Measurements from ENCODE around the gene LETM1.

DNA sequence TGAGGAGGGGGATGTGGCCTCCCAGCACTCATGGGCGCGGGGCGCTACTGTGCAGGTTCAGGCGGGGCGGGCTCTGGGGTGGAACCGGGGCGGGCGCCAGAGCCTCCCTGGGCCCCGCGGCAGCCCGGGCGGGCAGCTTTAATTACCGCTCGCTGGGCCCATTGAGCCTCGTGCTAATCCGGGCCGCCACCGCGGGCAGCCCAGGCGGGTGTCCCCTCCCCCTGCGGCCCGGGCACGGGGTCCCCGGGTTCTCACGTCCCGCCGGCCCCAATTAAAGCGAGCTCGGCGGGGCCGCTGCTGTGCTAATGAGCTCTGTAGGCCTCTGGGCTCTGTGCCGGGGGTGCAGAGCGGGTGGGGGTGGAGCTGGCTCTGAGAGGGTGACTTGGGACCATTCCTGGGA lies 85.7 kb downstream of the LETM1 start:
- no peak for TF ChIP-seq CTCF (IDR thresholded peaks at IDR 0.05)
- TF ChIP-seq POLR2A (IDR thresholded peaks at IDR 0.05): no peak
- no peak for TF ChIP-seq EP300 (IDR thresholded peaks at IDR 0.05)
- TF ChIP-seq POLR2AphosphoS5 (IDR thresholded peaks at IDR 0.05): no peak

Data from upper lobe of left lung (tissue), 4 donors.